Measurements from ENCODE around the gene NKIRAS2.

The NKIRAS2 gene

GRCh38 chr17:42027961-42028790 is 8.3 kb downstream of the NKIRAS2 start:
- peak; percentile 34 for DNase-seq

GRCh38 chr17:42028791-42029127 is 8.9 kb downstream of the NKIRAS2 start:
- no peak for DNase-seq

- DNase-seq = peak; percentile 25
These were observed 11.7 kb downstream of the NKIRAS2 start for GRCh38 chr17:42031584-42031983.

- peak; percentile 65 for DNase-seq
These were observed 14.2 kb downstream of the NKIRAS2 start for GRCh38 chr17:42034059-42034458.

GRCh38 chr17:42038221-42038973 is 18.5 kb downstream of the NKIRAS2 start:
- DNase-seq = no peak

- DNase-seq = no peak
These were observed 20.2 kb downstream of the NKIRAS2 start for GRCh38 chr17:42039794-42040763.

GRCh38 chr17:42040818-42041217 is 20.9 kb downstream of the NKIRAS2 start:
- DNase-seq = no peak

GRCh38 chr17:42041619-42042018 is 21.7 kb downstream of the NKIRAS2 start:
- DNase-seq = no peak

- no peak for DNase-seq
These were observed 22.9 kb downstream of the NKIRAS2 start for GRCh38 chr17:42042598-42043319.

GRCh38 chr17:42045719-42046118 is 25.8 kb downstream of the NKIRAS2 start:
- no peak for DNase-seq

GRCh38 chr17:42047343-42047742 is 27.5 kb downstream of the NKIRAS2 start:
- no peak for DNase-seq

GRCh38 chr17:42049834-42050392 is 30.0 kb downstream of the NKIRAS2 start:
- no peak for DNase-seq

GRCh38 chr17:42050393-42051012 is 30.6 kb downstream of the NKIRAS2 start, which contains the start of gene C17orf113:
C17orf113 (minus strand) TSS chr17:42050601; CDS start chr17:42043376, 7,225 bp downstream.
- peak; percentile 79 for DNase-seq

- no peak for DNase-seq
These were observed 31.1 kb downstream of the NKIRAS2 start for GRCh38 chr17:42051013-42051400.

GRCh38 chr17:42051645-42052044 is 31.8 kb downstream of the NKIRAS2 start:
- no peak for DNase-seq

- no peak for DNase-seq
These were observed 32.5 kb downstream of the NKIRAS2 start for GRCh38 chr17:42052346-42052877.

GRCh38 chr17:42053731-42054500 is 34.0 kb downstream of the NKIRAS2 start:
- no peak for DNase-seq

- no peak for DNase-seq
These were observed 35.1 kb downstream of the NKIRAS2 start for GRCh38 chr17:42055027-42055426.

GRCh38 chr17:42055496-42055895 is 35.6 kb downstream of the NKIRAS2 start:
- DNase-seq = no peak

- no peak for DNase-seq
These were observed 36.7 kb downstream of the NKIRAS2 start for GRCh38 chr17:42056635-42057034.
